Right ventricle myocardium inferior (tissue), 1 donor: Measurements from ENCODE around the gene BCL2. TPM values are rescaled to one million over a fixed set of nuclear protein-coding genes. Genes with fewer than 3 reads are reported as not detected.
"Not testable (repeated sequence)": the region's sequence is repeated elsewhere in the genome, so short reads cannot be mapped to it uniquely, and the experiment has no call there.

Experiments used
- ATAC-seq: fragments of 200-7000 bp; cut with Tn5 transposase; one replicate; pipeline ENCODE4 v1.9.1; 2020; ENCODE audit warnings: mild to moderate bottlenecking, moderate library complexity
- DNase-seq: peaks from one replicate; pipeline ENCODE4 v3.0.0; 2021; ENCODE audit errors: missing footprints
- intact Hi-C: fragments of 100-400 bp; cut with DNase I; formaldehyde crosslinking; loops from one replicate; pipeline ENCODE4 v1.11.0; 2022
- total RNA-seq: library from RNA; stranded (reverse); fragmentation: NEBNext Ultra II Directional; extraction: Animal tissue kit (Norgen Biotek cat#: 25700); gene quantifications from one replicate; pipeline ENCODE4 v1.2.1, GENCODE V29; 2021
- donor health status: DM: no; HTN: yes; CAD: no; lungs with severe emphysema.

BCL2 gene
- total RNA-seq, 1 donor from 2014 or later: 7.4 TPM

DNA sequence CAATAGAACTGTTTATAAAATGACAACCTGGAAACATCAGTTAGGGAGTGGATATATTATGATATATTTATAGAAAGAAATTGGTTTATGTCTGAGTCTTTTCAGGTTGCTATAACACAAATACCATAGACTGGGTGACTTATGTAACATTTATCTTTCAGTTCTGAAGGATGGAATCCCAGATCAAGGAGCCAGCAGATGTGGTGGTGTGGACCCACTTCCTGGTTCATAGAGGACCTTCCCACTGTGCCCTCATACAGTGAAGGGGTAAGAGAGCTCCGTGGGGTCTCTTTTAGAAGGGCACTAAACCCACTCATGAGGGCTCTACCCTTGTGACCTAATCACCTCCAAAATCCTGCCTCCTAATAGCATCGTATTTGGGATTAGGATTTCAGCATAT is 86.7 kb downstream of the BCL2 start:
- ATAC-seq (no peak), DNase-seq (no peak)
- intact Hi-C loops: no loop called here

GRCh38 chr18:63229971-63230370 is 89.6 kb downstream of the BCL2 start:
- ATAC-seq (no peak), DNase-seq (no peak)
- intact Hi-C loops: no loop called here

- intact Hi-C loops: no loop called here
- DNase-seq (no peak), ATAC-seq (no peak)
Observed at GRCh38 chr18:63225434-63225833, 94.1 kb downstream of the BCL2 start.

DNA sequence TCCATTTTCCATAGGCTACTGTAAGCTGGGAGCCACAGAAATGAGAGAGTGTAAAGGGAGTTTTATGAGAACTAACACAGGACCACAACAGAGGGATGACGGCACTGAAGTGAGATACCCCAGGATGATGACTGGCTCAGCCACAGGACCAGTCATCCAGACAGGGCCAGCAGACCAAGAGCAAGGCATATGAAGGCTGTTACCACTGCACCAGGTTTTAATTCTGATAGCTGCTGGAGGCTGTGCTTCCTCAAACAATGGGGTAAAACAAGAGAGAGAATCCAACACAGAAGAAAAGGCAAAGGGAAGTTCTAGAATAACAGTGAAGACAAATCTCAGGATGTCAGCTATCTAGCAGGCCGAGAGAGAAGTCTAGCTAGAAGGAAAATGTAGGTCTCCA is 94.9 kb downstream of the BCL2 start:
- intact Hi-C loops: no loop called here
- no peak for DNase-seq
- ATAC-seq: no peak

GRCh38 chr18:63223837-63224236 is 95.7 kb downstream of the BCL2 start:
- no peak for DNase-seq
- no peak for ATAC-seq
- intact Hi-C loops: no loop called here

- no peak for DNase-seq
- ATAC-seq: no peak
- intact Hi-C loops: no loop called here
Observed at GRCh38 chr18:63220903-63221302, 98.7 kb downstream of the BCL2 start.

DNA sequence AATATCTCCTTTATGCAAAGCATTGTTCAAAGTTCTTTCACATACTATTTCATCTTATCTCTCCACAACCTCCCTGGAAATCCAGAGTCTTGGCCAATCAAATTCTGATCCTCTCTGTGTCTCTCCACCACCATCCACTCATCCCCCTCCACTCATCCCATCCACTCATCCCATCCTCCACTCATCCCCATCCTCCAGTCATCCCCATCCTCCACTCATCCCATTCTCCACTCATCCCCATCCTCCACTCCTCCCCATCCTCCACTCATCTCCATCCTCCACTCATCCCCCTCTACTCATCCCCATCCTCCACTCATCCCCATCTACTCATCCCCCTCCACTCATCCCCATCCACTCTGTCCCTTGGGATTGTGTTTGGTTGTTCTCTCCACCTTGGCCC is 101.1 kb downstream of the BCL2 start:
- DNase-seq: no peak
- intact Hi-C loops: no loop called here
- peak; percentile 72 for ATAC-seq

GRCh38 chr18:63216516-63217311 is 102.9 kb downstream of the BCL2 start:
- no peak for DNase-seq
- ATAC-seq: no peak
- intact Hi-C loops: no loop called here

DNA sequence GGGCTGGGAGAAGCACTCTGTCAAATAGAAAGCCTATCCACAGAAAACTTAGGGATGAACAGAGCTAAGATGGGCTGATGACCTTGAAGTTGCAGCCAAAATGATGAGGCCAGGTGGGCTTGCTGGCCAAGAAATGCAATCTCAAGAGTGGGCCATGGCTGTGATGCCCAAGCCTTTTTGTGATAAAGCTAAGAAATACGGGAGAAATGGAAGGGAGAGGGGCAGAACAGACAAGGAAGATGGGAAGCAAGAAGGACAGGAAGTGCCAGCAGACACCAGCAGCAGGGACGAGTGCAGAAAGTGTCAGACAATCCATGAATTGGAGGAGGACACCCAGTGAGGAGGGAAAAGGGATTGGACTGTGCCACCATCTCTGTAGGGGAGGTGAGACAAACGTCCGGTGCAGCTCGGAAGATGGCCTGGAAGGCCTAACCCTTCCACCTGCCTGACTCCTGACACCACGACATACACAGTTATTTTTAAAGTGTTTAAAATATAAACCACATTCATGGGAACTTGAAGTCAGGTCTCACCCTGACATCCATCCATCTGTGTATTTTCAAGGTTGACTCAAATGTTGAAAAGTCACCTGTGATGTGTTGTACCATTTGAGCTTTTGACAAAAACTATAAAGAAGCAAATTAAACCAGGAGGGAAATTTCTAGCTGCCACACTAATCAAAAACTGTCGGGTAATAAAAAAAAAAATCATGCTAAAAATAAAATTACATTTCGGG is 105.5 kb downstream of the BCL2 start:
- no peak for DNase-seq
- no peak for ATAC-seq
- intact Hi-C loops: no loop called here

DNA sequence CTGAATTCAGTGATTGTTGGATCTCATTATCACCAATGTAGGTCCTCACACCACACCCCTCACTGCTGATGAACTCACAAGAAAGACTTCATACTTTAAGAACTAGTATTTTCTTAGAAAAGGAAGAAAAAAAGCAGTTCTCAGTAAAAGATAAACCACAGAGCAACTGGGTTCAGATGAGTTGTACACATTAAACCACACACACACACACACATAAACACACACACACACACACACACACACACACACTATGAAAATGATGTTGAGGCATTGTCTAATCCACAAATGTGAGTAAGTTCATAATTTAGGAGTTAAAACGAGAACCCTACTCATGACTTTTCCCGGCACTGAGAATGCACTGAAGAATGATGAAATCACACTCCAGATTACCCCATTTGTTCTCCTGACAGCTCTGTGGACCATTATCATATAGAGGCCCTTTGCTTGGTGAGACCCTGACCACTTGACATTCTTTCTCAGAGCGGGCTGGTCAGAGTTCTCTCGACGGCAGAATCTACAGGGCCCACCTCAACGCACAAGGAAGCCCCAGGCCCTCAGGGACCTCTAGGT is 106.2 kb downstream of the BCL2 start:
- intact Hi-C loops: no loop called here
- no peak for DNase-seq
- no peak for ATAC-seq

DNA sequence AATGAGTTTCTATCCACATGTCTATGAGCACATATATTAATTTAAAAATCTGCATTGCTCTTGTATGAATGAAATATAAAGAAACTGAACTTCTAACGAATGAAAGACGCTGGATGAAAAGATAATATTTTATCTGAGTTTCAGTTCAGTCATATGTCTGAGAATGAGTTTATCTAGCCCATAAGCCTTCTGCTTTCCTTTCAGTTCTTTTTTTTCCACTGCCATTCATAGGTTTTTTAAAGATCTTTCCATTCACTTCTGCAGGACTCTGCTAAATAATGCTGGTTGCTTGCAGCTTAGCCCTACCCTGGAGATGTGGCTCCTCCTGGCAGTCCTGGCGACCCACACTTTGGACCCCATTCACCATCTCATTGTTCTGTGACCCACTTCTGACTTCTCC is 109.0 kb downstream of the BCL2 start:
- DNase-seq: no peak
- no peak for ATAC-seq
- intact Hi-C loops: no loop called here

DNA sequence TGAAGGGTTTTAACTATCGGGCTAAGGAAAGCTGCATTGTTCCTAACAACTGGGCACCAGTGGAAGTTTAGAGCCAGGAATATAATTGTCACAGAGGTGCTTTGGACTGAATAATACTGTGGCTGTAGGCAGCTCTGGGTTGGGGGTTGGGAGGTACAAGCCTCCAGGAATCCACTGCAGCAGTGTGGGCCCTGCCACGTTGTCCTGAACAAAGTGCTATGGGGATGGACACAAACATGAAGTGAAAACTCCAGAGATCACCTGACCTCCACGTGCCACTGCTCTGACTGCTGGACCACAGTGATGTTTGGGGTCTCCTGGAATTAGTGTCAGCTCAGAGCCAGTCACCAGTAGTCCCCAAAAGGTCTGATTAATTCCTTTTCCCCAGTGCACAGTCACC is 110.9 kb downstream of the BCL2 start:
- DNase-seq (no peak), ATAC-seq (peak; percentile 62)
- intact Hi-C loops: no loop called here

- no peak for DNase-seq
- intact Hi-C loops: no loop called here
- ATAC-seq: no peak
Observed at GRCh38 chr18:63207835-63208234, 111.7 kb downstream of the BCL2 start.

DNA sequence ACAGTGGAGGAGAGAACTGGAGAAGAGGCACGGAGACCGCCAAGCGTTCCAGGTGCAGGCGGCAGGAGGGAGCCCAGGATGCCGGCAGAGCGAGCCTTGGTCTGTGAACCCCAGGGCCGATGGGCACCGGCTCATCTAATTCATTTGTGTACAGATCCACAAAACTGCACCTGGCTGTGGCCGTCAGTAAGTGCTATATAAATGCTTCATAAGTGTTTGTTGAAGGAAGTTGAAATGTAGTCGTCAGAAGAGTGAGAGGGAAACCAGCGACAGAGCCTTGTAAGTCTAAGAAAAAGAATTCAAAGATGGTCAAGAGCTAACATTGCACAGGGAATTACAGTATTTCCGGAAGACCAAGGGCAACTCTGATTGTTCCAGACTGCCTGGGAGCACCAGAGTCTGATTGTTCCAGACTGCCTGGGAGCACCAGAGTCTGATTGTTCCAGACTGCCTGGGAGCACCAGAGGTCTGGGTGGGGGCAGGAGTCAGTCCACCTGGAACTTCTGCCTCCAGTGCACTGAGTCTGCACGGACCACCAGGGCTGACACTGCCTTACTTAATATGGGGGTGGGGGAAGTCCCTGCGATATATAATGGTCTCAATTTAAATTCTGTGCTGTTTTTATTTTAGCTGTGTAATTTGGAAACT is 112.3 kb downstream of the BCL2 start:
- ATAC-seq: no peak
- DNase-seq: no peak
- intact Hi-C loops: no loop called here

- no peak for DNase-seq
- intact Hi-C loops: no loop called here
- no peak for ATAC-seq
Observed at GRCh38 chr18:63206433-63207142, 113.0 kb downstream of the BCL2 start.

- DNase-seq (no peak), ATAC-seq (no peak)
- intact Hi-C loops: no loop called here
Observed at GRCh38 chr18:63205791-63206252, 113.7 kb downstream of the BCL2 start.

- intact Hi-C loops: no loop called here
- no peak for DNase-seq
- no peak for ATAC-seq
Observed at GRCh38 chr18:63203497-63203896, 116.1 kb downstream of the BCL2 start.

DNA sequence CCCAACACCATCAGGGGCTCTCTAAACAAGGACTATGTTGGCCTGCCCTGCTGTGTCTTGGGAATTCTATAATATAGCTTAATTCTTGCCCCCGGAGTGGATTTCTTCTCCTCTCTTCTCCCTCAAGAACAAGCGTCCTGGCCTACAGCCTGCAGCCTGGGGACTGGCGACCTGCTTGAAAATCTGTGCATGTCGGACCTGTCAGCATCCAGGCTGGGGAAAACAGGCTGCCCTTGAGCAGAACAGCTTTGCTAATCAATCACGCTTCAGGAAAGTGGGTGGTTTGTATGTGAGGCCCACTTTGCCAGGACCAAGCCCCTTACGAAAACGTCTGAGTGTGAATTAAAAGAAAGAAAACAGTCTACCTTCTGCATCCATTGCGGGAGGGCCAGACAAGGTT is 116.7 kb downstream of the BCL2 start:
- intact Hi-C loops: no loop called here
- DNase-seq: no peak
- ATAC-seq: no peak

DNA sequence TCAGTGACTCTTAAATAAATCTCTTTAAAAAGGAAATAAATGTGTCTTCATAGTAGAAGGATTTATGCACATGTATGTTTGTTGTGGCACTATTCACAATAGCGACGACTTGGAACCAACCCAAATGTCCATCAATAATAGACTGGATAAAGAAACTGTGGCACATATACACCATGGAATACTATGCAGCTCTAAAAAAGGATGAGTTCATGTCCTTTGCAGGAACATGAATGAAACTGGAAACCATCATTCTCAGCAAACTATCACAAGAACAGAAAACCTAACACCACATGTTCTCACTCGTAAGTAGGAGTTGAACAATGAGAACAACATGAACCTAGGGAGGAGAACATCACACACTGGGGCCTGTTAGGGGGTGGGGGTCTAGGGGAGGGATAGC is 118.1 kb downstream of the BCL2 start:
- intact Hi-C loops: loop anchor here (2.0 kb wide), 1 partner anchor 47 kb away; no protein-coding TSS in a partner anchor
- DNase-seq, ATAC-seq: not testable (repeated sequence)
